ENCODE data around the gene CSRP2.

Gene CSRP2

DNA sequence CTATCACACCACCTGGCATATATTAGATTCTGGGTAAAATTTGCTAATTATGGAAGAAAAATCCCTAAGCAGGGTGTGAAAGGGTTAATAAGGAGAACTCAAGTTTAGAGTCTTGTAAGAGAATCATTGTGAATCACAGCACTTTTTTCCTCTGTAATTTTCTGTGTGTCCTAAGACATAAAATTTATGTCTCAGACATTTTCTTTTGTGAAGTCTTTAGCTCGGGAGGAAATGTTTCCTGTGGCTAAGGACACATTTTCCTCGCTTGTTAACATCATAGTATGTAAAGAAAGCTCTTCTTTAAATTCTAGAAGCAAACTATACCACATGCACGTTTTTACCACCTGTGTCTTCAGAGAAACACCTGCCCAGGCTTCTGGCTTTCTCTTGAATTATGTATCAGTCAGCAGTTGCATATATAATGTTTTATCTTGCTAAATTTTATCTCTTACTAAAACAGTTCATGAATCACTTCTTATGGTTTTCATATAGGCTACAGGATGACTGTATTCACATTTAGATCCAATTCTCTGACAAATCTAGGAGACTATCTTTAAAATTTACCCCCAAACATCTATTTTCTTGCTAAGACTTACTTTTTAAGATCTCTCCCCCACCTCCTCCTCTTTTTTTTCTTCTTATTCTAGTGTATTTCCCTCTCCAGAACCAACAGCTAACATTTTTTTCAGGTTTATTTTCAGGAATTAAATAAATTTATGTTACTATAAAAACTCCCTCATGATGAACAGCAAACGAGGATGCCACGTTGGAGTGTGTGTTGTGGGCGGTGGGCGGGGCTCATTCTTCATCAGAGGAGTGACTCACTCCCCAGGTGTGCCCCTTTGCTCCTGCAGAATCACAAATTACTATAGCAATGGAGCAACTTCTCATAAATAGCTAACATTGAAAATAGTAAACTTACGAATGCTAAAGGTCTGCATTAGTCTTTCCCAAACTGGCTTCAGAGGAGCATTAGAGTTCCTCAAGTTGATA, 11.6 kb upstream of the CSRP2 start:
- DNase-seq = peak; percentile 70 to 71

DNA sequence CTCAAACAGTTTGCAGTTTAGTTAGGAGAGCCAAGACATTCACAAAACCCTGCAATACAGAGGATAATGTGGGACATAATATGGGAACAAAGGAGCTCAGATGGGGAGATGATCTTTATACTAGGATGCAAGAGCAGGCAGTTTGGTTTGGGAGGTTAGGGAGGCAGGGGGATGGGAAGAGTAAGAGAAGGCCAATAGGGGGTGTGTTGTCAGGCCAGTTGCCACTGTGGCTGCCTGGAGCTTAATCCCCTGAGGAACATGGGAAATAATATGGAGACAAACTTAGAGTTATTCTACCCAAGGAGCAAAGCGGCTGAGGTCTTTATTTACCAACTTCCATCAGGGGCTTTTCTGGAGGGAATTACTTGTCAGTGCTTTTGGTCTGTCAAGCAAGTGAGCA, 10.0 kb upstream of the CSRP2 start:
- DNase-seq = no peak

- DNase-seq = no peak
Measured at GRCh38 chr12:76883811-76884210, 5.0 kb upstream of the CSRP2 start.

DNA sequence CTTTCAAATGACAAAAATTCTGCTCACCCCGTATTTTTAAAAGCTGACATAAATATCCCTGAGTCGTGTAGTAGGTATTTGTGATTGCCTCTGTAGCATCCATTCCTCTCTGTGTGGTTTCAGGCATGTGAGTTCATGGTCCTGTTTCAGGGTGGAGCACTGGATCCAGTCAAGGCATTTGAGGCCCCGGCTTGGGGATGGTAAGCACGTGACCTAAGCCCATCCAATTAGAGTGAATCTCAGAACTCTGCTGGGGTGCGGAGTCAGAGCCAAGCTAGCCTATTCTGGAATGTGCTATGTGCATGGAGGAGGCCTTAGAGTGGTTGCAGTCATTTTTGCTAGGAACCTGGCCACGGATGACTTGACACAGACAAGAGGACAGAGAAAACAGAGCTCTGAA, 4.3 kb upstream of the CSRP2 start:
- no peak for DNase-seq

DNA sequence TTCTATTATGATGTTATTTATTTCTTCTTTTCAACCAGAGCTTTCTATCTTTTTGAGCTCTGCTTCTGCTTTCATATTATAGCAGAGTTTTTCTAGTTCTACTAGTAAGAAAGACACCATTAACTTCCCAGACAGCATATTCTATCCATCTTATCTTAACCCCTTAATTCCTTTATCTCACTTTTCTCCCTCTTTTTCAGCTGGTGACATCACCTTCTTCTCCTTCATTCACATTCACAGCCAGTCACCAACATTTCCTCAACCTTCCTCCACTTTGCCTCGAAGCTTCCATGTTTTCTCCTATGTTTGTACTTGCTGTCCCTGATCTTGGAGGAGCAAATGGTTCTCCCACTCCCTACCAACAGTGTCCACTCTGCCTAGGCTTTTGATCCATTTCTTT, 3.5 kb upstream of the CSRP2 start:
- DNase-seq = no peak

DNA sequence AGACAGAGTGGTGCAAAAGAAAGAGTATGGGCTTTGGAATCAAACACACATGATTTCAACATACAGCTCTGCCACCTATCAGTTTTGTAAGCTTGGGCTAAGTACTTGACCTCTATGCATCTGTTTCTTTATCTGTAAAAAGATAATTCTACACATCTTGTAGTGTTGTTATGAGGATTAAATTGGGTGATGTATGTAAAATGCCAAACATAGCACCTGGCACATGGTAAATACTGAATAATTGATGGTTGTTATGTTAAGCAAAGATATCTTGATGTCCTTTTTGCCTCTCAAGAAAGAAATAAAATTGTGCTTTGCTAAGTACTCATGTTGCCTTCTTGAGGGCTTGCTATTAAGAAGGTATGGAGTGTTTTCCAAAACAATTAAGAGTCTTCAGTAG, 2.3 kb upstream of the CSRP2 start:
- DNase-seq = no peak

- no peak for DNase-seq
Measured at GRCh38 chr12:76880519-76881023, 1.8 kb upstream of the CSRP2 start.

- no peak for DNase-seq
Measured at GRCh38 chr12:76879710-76880518, 1.1 kb upstream of the CSRP2 start.

DNA sequence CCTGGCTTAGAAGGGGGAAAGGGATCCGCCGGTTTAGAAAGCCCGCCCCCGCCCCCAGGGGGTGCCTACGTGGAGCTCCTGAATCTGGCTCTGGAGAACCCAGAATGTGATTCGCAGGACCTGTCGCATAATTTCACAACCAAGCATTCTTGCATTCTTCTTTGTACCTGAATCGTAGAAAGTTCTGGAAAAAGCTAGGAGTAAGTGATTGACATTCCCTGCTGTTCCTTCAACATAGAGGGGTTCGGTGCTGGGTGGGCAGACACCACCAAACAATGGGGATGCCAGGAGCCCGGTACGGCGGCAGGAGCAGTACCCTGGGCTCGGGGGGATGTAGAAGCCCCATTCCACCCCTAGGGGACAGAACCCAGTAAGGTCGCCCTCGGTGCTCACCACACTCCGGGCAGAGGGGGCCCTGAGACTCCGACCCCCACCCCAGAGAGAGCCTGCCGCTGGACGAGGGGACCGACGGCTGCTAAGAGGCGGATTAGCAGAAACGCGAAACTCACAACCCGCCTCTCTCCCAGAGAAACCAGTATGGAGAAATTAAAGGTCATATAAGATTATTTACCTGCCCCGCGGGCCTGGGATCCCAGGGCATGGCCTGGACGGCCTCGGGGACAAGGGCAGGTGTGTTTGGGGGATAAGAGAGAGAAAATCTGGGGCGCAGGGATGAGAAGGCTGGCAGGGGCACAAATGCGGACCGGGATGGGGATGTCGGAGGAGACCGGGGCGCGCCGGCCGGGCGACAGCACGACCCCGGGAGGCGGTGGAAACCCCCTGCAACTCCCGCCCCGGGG, 520 bp downstream of the CSRP2 start:
- peak; percentile 23 to 27 for DNase-seq

GRCh38 chr12:76876696-76877229, 2.1 kb downstream of the CSRP2 start:
- DNase-seq = no peak

- DNase-seq = no peak
Measured at GRCh38 chr12:76874491-76875190, 4.2 kb downstream of the CSRP2 start.

DNA sequence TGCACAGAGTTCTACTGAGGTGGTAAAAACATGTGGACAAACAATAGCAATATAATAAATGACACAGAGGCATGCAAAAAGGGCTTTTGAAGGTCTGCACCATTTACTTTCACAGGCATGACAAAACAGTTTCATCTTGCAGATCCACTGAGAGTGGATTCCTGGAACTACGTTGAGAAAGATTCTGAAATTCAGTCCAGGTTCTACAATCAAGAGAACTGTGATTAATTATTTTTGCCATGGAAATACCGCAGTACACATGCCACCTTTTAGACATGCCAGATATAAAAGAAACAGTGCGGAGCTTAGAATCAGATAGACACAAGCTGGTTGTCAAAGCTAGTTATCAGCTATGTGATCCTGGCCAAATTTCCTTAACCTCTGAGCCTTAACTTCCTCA, 4.8 kb downstream of the CSRP2 start:
- no peak for DNase-seq

DNA sequence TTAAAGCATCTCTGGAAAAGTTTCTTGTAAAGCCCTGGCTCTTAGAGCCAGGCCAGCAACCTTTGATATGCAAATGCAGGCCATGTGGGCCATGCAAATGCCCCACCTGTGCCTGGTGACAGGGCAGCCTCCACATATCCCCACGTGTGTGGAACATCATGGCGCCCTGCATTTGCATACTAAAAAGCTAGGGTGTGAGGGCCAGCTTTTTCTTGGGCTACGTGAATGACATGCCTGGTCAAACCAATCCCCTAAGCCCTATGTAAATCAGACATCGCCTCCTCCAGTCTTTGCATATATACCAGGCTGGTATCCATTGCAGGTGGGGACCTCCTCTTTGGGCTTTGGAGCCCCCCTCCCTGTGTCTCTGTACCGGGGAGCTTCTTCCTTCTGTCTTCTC, 6.4 kb downstream of the CSRP2 start:
- no peak for DNase-seq

DNA sequence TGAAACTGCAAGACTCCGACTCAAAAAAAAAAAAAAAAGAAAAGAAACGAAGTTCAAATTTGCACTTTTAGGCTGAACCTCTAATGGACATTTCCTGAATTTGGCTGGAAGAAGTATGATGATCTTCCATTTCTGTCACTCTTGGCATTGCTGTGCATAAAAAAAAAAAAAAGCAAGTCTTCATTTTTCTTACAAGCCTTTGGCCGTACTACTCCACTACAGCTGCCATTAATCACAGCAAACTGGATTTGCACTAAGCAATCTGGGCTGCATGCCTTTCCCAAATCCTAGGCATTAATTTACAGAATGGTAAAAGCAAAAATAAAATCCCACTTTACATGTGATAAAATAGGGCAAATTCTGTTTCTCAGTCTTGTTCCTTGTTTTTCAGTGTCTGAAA, 7.1 kb downstream of the CSRP2 start:
- no peak for DNase-seq

DNA sequence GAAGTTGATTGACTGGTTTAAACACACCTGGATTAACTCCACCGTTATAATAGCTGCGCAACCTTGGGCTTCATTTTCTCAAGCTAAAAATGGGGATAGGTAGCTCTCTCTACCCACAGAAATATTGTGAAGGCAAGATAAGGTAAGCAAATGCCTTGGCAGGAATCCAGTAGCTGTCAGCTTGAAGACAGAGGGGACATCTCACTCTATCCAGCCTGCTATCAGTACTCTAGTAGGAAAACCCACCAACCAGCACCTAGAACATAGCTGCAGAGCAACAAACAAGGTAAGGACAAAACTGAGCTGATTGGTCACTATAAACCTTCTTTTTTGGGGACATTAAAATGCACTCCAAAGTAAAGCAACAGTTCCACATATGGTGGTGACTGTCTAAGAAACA, 7.7 kb downstream of the CSRP2 start:
- DNase-seq = no peak

GRCh38 chr12:76866726-76867125, 12.1 kb downstream of the CSRP2 start:
- DNase-seq = no peak

GRCh38 chr12:76866151-76866567, 12.7 kb downstream of the CSRP2 start:
- no peak for DNase-seq

DNA sequence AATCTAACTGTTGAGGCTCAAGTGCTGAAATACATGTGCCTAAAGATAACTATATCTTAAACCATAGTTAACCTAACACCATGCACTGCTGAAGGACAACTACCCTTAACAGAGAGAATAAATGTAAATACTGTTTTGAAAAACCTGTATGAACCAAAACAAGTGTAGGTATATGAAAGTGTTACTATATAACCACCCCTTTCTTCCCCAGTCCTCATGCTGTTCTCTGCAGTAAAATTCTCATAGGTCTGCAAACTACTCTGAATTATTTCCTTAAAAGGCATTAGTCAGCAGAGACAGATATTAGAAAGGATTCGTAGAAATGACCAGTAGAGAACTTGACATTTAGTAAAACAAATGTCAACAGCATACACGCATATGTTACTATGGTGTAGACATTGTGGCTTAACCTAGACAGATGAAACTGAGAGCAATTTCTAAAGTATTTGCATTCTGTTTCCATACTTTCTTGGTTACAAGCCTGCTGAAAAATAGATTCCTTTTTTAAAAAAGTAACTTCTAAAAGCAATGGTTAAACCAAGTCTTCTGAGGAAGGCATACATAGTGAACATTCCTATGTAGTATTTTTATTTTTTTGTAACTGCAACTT, 13.9 kb downstream of the CSRP2 start:
- no peak for DNase-seq

- no peak for DNase-seq
Measured at GRCh38 chr12:76863837-76864236, 15.0 kb downstream of the CSRP2 start.

DNA sequence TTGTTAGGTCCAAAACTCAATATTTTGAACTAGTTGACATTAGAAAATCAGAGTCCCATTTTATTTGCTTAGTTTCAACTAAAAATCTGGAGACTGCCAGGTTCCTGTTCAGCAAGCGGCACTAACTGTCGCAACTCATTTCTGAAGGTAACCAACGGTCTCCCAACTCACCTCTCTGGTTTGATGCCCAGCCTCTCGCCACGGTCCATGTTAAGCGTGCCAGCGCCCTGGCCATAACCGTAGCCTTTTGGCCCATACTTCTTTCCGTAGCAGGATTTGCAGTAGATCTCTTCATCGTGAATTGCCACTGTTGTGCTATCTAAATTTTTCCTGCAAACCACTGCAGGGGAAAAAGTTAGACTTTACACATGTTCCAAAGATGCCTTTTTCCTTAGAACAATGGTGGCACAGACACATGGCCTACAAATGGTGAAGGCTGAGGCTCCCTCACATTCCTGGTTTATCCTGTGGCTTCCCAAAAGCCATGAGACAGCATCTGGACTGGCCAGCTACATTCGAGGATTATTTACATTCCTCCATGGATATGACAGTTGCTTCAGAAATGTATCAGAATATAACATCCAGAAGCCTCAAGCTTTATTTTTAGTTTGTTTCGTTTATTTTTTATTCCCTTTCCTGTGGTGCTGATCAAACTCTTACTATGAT, 15.7 kb downstream of the CSRP2 start:
- DNase-seq = no peak

GRCh38 chr12:76860256-76860655, 18.6 kb downstream of the CSRP2 start:
- no peak for DNase-seq

Measured in activated T-cell treated with anti-CD3 and anti-CD28 coated beads, Interleukin-2, amount 50 U/mL, for 48 hours (primary cell).